Neural progenitor cell (in vitro differentiated cells): ENCODE results near the gene HTT. TPM values are rescaled to one million over a fixed set of nuclear protein-coding genes. Genes with fewer than 3 reads are reported as not detected.

Source experiments
- DNase-seq: peaks from one replicate; pipeline ENCODE4 v3.0.0-alpha.2; 2016; ENCODE audit warnings: low spot score
- H2AFZ ChIP-seq: fragments of 200-600 bp; sonication (generic); replicated peaks from 2 replicates; pipeline ENCODE4 v1.6.1; 2016; ENCODE audit warnings: antibody characterized with exemption
- H3F3A ChIP-seq: fragments of 200-600 bp; sonication (generic); 2 replicates; pipeline ENCODE4 v1.6.1; 2016; ENCODE audit warnings: antibody characterized with exemption, low read depth
- H3K27ac ChIP-seq: fragments of 200-600 bp; sonication (generic); 2 replicates; pipeline ENCODE4 v1.5.1; 2016; ENCODE audit warnings: mild to moderate bottlenecking
- H3K27me3 ChIP-seq: fragments of 200-600 bp; sonication (generic); 2 replicates; pipeline ENCODE4 v1.6.1; 2016; ENCODE audit warnings: mild to moderate bottlenecking, moderate library complexity
- H3K36me3 ChIP-seq: fragments of 200-600 bp; sonication (generic); 2 replicates; pipeline ENCODE4 v1.5.1; 2016
- H3K4me1 ChIP-seq: fragments of 200-600 bp; sonication (generic); 2 replicates; pipeline ENCODE4 v1.6.1; 2016; ENCODE audit warnings: mixed run types
- H3K4me2 ChIP-seq: fragments of 200-600 bp; sonication (generic); 2 replicates; pipeline ENCODE4 v1.6.1; 2016
- H3K4me3 ChIP-seq: fragments of 200-600 bp; sonication (generic); 2 replicates; pipeline ENCODE4 v1.5.1; 2016
- H3K79me2 ChIP-seq: fragments of 200-600 bp; sonication (generic); 2 replicates; pipeline ENCODE4 v1.6.1; 2016; ENCODE audit warnings: low read depth
- H3K9ac ChIP-seq: fragments of 200-600 bp; sonication (generic); 2 replicates; pipeline ENCODE4 v1.6.1; 2016
- H3K9me3 ChIP-seq: fragments of 200-600 bp; sonication (generic); 2 replicates; pipeline ENCODE4 v1.5.1; 2016; ENCODE audit warnings: low read depth
- H4K20me1 ChIP-seq: fragments of 200-600 bp; sonication (generic); 2 replicates; pipeline ENCODE4 v1.6.1; 2016; ENCODE audit warnings: low read depth
- H3K27ac Mint-ChIP-seq: 3 replicates; pipeline ENCODE4 v1.8.0; 2021; ENCODE audit warnings: mixed read lengths
- H3K27me3 Mint-ChIP-seq: 2 replicates; pipeline ENCODE4 v1.8.0; 2022; ENCODE audit warnings: low read depth, mild to moderate bottlenecking, inconsistent platforms, moderate library complexity, mixed read lengths; ENCODE audit not compliant: insufficient read depth
- H3K36me3 Mint-ChIP-seq: 3 replicates; pipeline ENCODE4 v1.8.0; 2021; ENCODE audit warnings: mixed read lengths
- H3K4me1 Mint-ChIP-seq: 3 replicates; pipeline ENCODE4 v1.8.0; 2021; ENCODE audit warnings: mixed read lengths
- H3K4me3 Mint-ChIP-seq: 3 replicates; pipeline ENCODE4 v1.8.0; 2021; ENCODE audit warnings: mild to moderate bottlenecking, moderate library complexity, mixed read lengths
- H3K9me3 Mint-ChIP-seq: 3 replicates; pipeline ENCODE4 v1.8.0; 2020; ENCODE audit warnings: mixed read lengths
- EZH2 ChIP-seq: fragments of 200-600 bp; sonication (generic); IDR thresholded peaks from 2 replicates; pipeline ENCODE4 v1.6.1; 2017; ENCODE audit warnings: antibody characterized with exemption, mild to moderate bottlenecking, moderate library complexity
- EZH2phosphoT487 ChIP-seq: fragments of 200-600 bp; sonication (generic); IDR thresholded peaks from 2 replicates; pipeline ENCODE4 v1.6.1; 2017; ENCODE audit warnings: antibody characterized with exemption
- total RNA-seq: library from RNA; depleted of rRNA; stranded (reverse); fragments of >200 nt; gene quantifications from 2 replicates; pipeline ENCODE4 v1.2.3, GENCODE V29; 2015; ENCODE audit warnings: low replicate concordance
- TF ChIP-seq, protein P1 (sequence below): fragments of 200-600 bp; sonication (generic); IDR thresholded peaks from 2 replicates; pipeline ENCODE4 v1.5.1; 2017; ENCODE audit warnings: antibody characterized with exemption, mild to moderate bottlenecking

Gene HTT
- total RNA-seq, 1 donor from 2014 or later: 38.9 TPM

- Histone ChIP-seq H3K79me2 (no peaks in the 10 kb centered on the region), H3K9ac (no peak overlapping the region), H2AFZ (no peak overlapping the region), H3K27ac (no peak overlapping the region), H3K36me3 (no peaks in the 10 kb centered on the region), H3F3A (no peaks in the 10 kb centered on the region), H3K27me3 (no peaks in the 10 kb centered on the region), H3K4me2 (no peak overlapping the region), H3K4me1 (peaks cover 10% of the 10 kb centered on the region), H3K4me3 (no peak overlapping the region), H3K9me3 (no peaks in the 10 kb centered on the region), H4K20me1 (peaks cover 14% of the 10 kb centered on the region)
- no peak for DNase-seq
- Mint-ChIP-seq H3K4me1 (peaks cover 25% of the 10 kb centered on the region), H3K27me3 (peaks cover 10% of the 10 kb centered on the region), H3K4me3 (no peak overlapping the region), H3K27ac (no peak overlapping the region), H3K9me3 (no peaks in the 10 kb centered on the region), H3K36me3 (peaks cover 23% of the 10 kb centered on the region)
- TF ChIP-seq EZH2 (no peak), EZH2phosphoT487 (no peak)
- TF ChIP-seq, protein P1, sequence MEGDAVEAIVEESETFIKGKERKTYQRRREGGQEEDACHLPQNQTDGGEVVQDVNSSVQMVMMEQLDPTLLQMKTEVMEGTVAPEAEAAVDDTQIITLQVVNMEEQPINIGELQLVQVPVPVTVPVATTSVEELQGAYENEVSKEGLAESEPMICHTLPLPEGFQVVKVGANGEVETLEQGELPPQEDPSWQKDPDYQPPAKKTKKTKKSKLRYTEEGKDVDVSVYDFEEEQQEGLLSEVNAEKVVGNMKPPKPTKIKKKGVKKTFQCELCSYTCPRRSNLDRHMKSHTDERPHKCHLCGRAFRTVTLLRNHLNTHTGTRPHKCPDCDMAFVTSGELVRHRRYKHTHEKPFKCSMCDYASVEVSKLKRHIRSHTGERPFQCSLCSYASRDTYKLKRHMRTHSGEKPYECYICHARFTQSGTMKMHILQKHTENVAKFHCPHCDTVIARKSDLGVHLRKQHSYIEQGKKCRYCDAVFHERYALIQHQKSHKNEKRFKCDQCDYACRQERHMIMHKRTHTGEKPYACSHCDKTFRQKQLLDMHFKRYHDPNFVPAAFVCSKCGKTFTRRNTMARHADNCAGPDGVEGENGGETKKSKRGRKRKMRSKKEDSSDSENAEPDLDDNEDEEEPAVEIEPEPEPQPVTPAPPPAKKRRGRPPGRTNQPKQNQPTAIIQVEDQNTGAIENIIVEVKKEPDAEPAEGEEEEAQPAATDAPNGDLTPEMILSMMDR: no peak
These were observed 164.2 kb downstream of the HTT start for GRCh38 chr4:3238721-3239120.

DNA sequence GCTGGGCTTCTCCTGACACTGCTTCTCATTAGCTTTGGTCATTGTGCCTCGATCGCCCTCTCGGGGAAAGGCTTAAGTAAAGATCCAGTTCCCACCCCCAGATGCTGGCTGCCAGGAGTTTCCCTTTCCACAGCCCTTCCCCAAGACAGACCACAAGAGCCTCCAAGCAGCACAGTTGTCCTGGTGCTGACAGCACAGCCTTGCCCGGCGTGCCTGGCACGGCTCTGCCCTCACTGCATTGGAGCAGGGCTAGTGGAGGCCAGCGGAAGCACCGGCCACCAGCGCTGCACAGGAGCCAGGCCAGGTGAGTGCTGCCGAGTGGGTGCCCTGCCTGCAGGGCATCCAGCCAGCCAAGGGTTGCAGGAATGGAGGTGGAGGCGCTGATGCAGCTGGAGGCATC lies 164.8 kb downstream of the HTT start:
- H4K20me1 ChIP-seq: peaks cover 14% of the 10 kb centered on the region
- H3K4me1 ChIP-seq: peaks cover 10% of the 10 kb centered on the region
- Mint-ChIP-seq H3K4me3 (no peak overlapping the region), H3K27me3 (peaks cover 10% of the 10 kb centered on the region), H3K27ac (no peak overlapping the region), H3K36me3 (peaks cover 20% of the 10 kb centered on the region), H3K9me3 (no peaks in the 10 kb centered on the region), H3K4me1 (peaks cover 25% of the 10 kb centered on the region)
- H3K27me3 ChIP-seq: no peaks in the 10 kb centered on the region
- DNase-seq: peak; percentile 15
- H3K79me2 ChIP-seq: no peaks in the 10 kb centered on the region
- no peaks in the 10 kb centered on the region for H3F3A ChIP-seq
- no peaks in the 10 kb centered on the region for H3K9me3 ChIP-seq
- H3K36me3 ChIP-seq: no peaks in the 10 kb centered on the region
- no peak overlapping the region for H3K4me3 ChIP-seq
- no peak overlapping the region for H3K4me2 ChIP-seq
- H2AFZ ChIP-seq: no peak overlapping the region
- H3K27ac ChIP-seq: no peak overlapping the region
- TF ChIP-seq EZH2phosphoT487: no peak
- TF ChIP-seq, protein P1: no peak
- TF ChIP-seq EZH2: no peak
- H3K9ac ChIP-seq: no peak overlapping the region

- no peak overlapping the region for H3K4me3 ChIP-seq
- no peak for DNase-seq
- H3K4me2 ChIP-seq: no peak overlapping the region
- peaks cover 10% of the 10 kb centered on the region for H3K4me1 ChIP-seq
- H3K9me3 ChIP-seq: no peaks in the 10 kb centered on the region
- H3K27me3 ChIP-seq: no peaks in the 10 kb centered on the region
- no peaks in the 10 kb centered on the region for H3K9me3 Mint-ChIP-seq
- peaks cover 14% of the 10 kb centered on the region for H4K20me1 ChIP-seq
- H3K36me3 Mint-ChIP-seq: peaks cover 14% of the 10 kb centered on the region
- no peaks in the 10 kb centered on the region for H3F3A ChIP-seq
- H2AFZ ChIP-seq: no peak overlapping the region
- H3K79me2 ChIP-seq: no peaks in the 10 kb centered on the region
- H3K27ac ChIP-seq: no peak overlapping the region
- H3K4me3 Mint-ChIP-seq: no peak overlapping the region
- no peaks in the 10 kb centered on the region for H3K36me3 ChIP-seq
- no peak overlapping the region for H3K9ac ChIP-seq
- H3K27me3 Mint-ChIP-seq: peaks cover 10% of the 10 kb centered on the region
- TF ChIP-seq EZH2phosphoT487 (no peak), EZH2 (no peak)
- TF ChIP-seq, protein P1: no peak
- peaks cover 25% of the 10 kb centered on the region for H3K4me1 Mint-ChIP-seq
- peak overlapping the region; percentile 78 for H3K27ac Mint-ChIP-seq
These were observed 165.8 kb downstream of the HTT start for GRCh38 chr4:3239998-3240920.
